ENCODE data around the gene EDN3.

DNA sequence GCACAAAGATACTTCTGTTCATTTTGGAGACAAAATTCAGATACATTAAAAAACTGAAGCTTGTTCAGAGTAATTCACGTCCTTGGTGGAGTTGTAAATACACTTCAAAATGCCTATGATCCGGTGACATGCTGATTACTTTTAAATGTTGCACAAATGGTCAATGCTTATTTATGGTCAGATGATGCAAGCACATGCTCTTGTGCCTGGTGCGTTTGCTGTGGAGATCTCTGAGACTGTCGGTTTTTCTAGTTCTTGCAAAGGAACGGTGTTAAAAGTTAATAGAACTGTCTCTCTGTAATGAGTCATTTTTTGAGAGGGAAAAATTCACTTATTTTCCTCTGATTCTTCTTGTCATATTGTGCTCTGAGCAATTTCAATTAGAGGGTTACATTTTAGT is 45.2 kb upstream of the EDN3 start:
- TF ChIP-seq, protein P1, sequence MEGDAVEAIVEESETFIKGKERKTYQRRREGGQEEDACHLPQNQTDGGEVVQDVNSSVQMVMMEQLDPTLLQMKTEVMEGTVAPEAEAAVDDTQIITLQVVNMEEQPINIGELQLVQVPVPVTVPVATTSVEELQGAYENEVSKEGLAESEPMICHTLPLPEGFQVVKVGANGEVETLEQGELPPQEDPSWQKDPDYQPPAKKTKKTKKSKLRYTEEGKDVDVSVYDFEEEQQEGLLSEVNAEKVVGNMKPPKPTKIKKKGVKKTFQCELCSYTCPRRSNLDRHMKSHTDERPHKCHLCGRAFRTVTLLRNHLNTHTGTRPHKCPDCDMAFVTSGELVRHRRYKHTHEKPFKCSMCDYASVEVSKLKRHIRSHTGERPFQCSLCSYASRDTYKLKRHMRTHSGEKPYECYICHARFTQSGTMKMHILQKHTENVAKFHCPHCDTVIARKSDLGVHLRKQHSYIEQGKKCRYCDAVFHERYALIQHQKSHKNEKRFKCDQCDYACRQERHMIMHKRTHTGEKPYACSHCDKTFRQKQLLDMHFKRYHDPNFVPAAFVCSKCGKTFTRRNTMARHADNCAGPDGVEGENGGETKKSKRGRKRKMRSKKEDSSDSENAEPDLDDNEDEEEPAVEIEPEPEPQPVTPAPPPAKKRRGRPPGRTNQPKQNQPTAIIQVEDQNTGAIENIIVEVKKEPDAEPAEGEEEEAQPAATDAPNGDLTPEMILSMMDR (IDR thresholded peaks at IDR 0.05; ENCODE audit: extremely low read depth in 1 of 2, insufficient read depth in 1 of 2, low read depth in 1 of 2, low read length in 2 of 2) = no peak
- TF ChIP-seq FOS (IDR thresholded peaks at IDR 0.05; ENCODE audit: borderline replicate concordance, insufficient read depth, low read length) (no peak), POLR2AphosphoS5 (IDR thresholded peaks at IDR 0.05; ENCODE audit: insufficient read depth, low read depth, low read length) (no peak), POLR2A (IDR thresholded peaks at IDR 0.05; ENCODE audit: low read depth, low read length) (no peak)

Data from endothelial cell of umbilical vein (primary cell).